ENCODE measurements around the gene CCDC18. TPM values are rescaled to one million over a fixed set of nuclear protein-coding genes. Genes with fewer than 3 reads are reported as not detected.
A peak's percentile ranks its signal among the peaks of the same experiment; 100 is the strongest.

CCDC18 gene
- total and polyA plus RNA-seq, 8 donors: 0.95 to 1.7 (median 1.2) TPM

GRCh38 chr1:93179886-93180722 lies 420 bp upstream of the CCDC18 start, which contains the start of gene TMED5:
Gene TMED5, minus strand, starts transcription at chr1:93180413. Its CDS starts 171 bp downstream, at chr1:93180242.
- H3K4me1 ChIP-seq: peaks cover 0 to 13% (median 11%) of the 10 kb centered on the region in 3 donors
- intact Hi-C loops (cut with DNase I): no loop called here
- DNase-seq (peak; percentile 96 to 99 (median 98)), FAIRE-seq (peak; percentile 73), ATAC-seq (peak; percentile 95 to 98 (median 96))
- no peaks in the 10 kb centered on the region for H3K27me3 ChIP-seq
- peak within 1 kb of the TSS; percentile 62 to 88 (median 85) for H3K4me3 ChIP-seq
- H3K36me3 ChIP-seq: no peaks in the 10 kb centered on the region
- no peak for TF ChIP-seq CTCF (IDR thresholded peaks at IDR 0.05)
- peak within 1 kb of the TSS; percentile 92 to 98 (median 96) for H3K27ac ChIP-seq
- no peaks in the 10 kb centered on the region for H3K9me3 ChIP-seq
- WGBS, 2 donors: 0% methylated on average over 76 to 78 of the region's 78 CpGs

DNA sequence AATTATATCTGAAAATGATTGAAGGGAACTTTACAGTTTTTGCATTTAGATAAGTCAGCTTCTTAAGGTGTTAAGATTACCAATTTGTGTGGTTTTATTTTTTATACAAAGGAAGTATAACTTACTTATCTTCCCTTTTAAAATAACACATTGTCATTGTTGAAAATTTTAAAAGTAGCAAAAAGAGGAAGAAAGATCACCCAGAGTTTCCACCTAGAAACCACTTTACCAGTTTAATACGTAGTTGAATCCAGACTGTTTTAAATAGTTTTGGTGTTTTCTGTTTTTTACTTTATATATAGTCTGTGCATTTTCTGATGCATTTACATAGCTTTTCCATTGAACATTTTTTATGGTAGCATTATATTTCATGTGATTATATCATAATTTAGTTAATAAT lies 6.1 kb downstream of the CCDC18 start:
- TF ChIP-seq CTCF (IDR thresholded peaks at IDR 0.05): no peak
- H3K36me3 ChIP-seq: no peaks in the 10 kb centered on the region
- intact Hi-C loops (cut with DNase I): no loop called here
- FAIRE-seq (no peak), DNase-seq (no peak), ATAC-seq (no peak)
- H3K27me3 ChIP-seq: no peaks in the 10 kb centered on the region
- H3K4me3 ChIP-seq: no peak overlapping the region
- no peaks in the 10 kb centered on the region for H3K9me3 ChIP-seq
- H3K4me1 ChIP-seq: no peaks in the 10 kb centered on the region
- no peak overlapping the region for H3K27ac ChIP-seq
- 91 to 93% methylated on average over 1 of the region's 1 CpG for WGBS, 2 donors

- H3K9me3 ChIP-seq: no peaks in the 10 kb centered on the region
- no peak for TF ChIP-seq CTCF (IDR thresholded peaks at IDR 0.05)
- no peak overlapping the region for H3K4me3 ChIP-seq
- no peaks in the 10 kb centered on the region for H3K27me3 ChIP-seq
- no peak for FAIRE-seq
- intact Hi-C loops (cut with DNase I): no loop called here
- 99 to 100% methylated on average over 3 of the region's 3 CpGs for WGBS, 2 donors
- H3K27ac ChIP-seq: no peak overlapping the region
- H3K36me3 ChIP-seq: no peaks in the 10 kb centered on the region
- no peak for DNase-seq
- H3K4me1 ChIP-seq: no peaks in the 10 kb centered on the region
- no peak for ATAC-seq
Observed at GRCh38 chr1:93190432-93190831, 9.9 kb downstream of the CCDC18 start.

DNA sequence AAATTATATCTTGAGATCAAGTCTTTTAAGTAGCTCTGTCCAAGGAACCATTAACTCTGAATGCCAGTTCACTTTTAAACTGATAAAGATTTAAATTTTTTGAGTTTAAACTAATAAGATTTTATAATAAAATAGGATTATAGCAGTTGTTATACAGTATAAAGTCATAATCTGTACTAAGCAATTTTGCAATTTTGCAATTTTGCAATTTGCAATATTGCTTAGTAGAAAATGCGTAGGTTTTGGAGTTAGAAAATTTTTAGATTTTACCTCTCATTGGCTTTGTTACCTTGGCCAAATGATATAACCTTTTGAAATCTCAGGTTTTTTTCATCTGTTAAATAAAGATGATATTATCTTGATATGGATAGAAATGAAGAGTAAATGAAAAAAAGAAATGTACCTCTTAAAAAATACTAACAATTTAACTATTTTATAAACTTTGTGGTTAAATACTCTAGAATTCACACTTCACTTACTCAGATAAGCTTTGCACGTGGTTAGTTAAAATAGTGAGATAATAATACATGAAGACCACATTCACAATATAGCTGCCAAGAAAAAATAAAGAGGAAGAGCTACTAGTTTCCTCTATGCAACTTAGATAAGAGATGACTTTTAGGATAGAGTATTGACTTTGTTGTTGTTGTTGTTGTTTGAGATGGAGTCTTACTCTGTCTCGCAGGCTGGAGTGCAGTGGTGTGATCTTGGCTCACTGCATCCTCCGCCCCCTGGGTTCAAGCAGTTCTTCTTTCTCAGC lies 13.9 kb downstream of the CCDC18 start:
- WGBS, 2 donors: 91 to 93% methylated on average over 4 of the region's 4 CpGs
- ATAC-seq (no peak), DNase-seq (no peak), FAIRE-seq (peak; percentile 29)
- no peak overlapping the region for H3K4me3 ChIP-seq
- intact Hi-C loops (cut with DNase I): no loop called here
- no peaks in the 10 kb centered on the region for H3K27me3 ChIP-seq
- no peaks in the 10 kb centered on the region for H3K36me3 ChIP-seq
- no peak for TF ChIP-seq CTCF (IDR thresholded peaks at IDR 0.05)
- no peak overlapping the region for H3K27ac ChIP-seq
- H3K4me1 ChIP-seq: no peaks in the 10 kb centered on the region
- H3K9me3 ChIP-seq: no peaks in the 10 kb centered on the region
